Measurements from ENCODE around the gene PRSS38.

Gene PRSS38

DNA sequence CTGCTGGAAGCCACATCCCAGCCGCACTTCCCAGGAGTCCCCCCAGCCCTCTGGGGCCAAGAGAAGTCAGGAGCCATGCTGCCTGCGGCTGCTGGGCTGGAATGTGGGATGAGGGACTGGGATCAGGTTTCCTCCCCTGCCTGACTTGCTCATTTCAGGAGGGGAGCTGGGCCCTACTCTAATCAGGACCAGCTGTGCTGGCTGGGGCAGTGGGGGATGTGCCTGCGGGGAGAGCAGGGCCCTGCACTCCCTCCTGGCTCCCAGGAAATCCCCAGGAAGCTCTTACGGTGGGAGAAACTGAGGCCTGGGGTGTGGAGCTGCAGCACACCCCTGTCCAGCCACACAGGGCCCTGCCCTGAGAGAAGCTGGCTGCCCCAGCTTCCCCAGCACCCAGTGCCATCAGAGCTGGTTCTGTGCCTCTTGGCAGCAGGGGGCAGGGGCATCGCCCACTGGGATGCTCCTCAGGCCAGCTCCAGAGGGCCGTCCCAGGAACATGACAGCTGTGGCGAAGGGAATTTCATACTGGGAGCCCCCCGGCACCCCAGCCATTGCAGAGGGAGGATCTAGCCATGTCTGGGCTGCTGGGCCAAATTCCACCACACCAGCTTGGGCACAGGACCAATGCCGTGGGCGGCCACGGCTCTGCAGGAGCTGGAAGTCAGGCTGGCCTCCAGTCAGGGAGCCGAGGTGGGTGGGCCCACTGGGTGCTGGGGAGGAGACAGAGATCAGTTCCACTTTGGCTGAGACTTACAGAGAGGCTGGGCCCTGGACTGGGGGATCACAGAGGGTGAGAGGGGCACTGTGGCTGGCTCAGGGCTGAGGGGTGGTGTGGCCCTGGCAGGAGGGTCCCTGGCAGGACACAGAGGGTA, 21.3 kb upstream of the PRSS38 start:
- Histone ChIP-seq H3K27me3 (peaks cover 28% of the 10 kb centered on the region), H3K36me3 (no peaks in the 10 kb centered on the region), H3K4me1 (ENCODE audit: control insufficient read depth in 1 of 2, insufficient read depth in 1 of 2, low read depth in 1 of 2, low read length in 1 of 2) (no peaks in the 10 kb centered on the region), H3K9me3 (no peaks in the 10 kb centered on the region), H3K27ac (no peak overlapping the region), H3K4me3 (ENCODE audit: low read depth in 1 of 2, low read length in 1 of 2) (no peak overlapping the region)
- TF ChIP-seq CTCF (IDR thresholded peaks at IDR 0.05), result no peak

- no peaks in the 10 kb centered on the region for H3K9me3 ChIP-seq
- H3K27me3 ChIP-seq, result peaks cover 21% of the 10 kb centered on the region
- no peak for TF ChIP-seq CTCF (IDR thresholded peaks at IDR 0.05)
- H3K4me3 ChIP-seq (ENCODE audit: low read depth in 1 of 2, low read length in 1 of 2), result no peak overlapping the region
- no peaks in the 10 kb centered on the region for H3K4me1 ChIP-seq (ENCODE audit: control insufficient read depth in 1 of 2, insufficient read depth in 1 of 2, low read depth in 1 of 2, low read length in 1 of 2)
- no peak overlapping the region for H3K27ac ChIP-seq
- no peaks in the 10 kb centered on the region for H3K36me3 ChIP-seq
Measured at GRCh38 chr1:227794817-227795192, 20.7 kb upstream of the PRSS38 start.

- TF ChIP-seq CTCF (IDR thresholded peaks at IDR 0.05), result no peak
Measured at GRCh38 chr1:227795732-227796131, 19.7 kb upstream of the PRSS38 start.

GRCh38 chr1:227796359-227796915, 19.0 kb upstream of the PRSS38 start:
- no peaks in the 10 kb centered on the region for H3K4me1 ChIP-seq (ENCODE audit: control insufficient read depth in 1 of 2, insufficient read depth in 1 of 2, low read depth in 1 of 2, low read length in 1 of 2)
- peaks cover 5% of the 10 kb centered on the region for H3K27me3 ChIP-seq
- no peak overlapping the region for H3K4me3 ChIP-seq (ENCODE audit: low read depth in 1 of 2, low read length in 1 of 2)
- H3K36me3 ChIP-seq, result no peaks in the 10 kb centered on the region
- H3K9me3 ChIP-seq, result no peaks in the 10 kb centered on the region
- no peak overlapping the region for H3K27ac ChIP-seq
- no peak for TF ChIP-seq CTCF (IDR thresholded peaks at IDR 0.05)

More at GRCh38 chr1:227795732-227796131, 19.7 kb upstream of the PRSS38 start:
- no peak overlapping the region for H3K4me3 ChIP-seq (ENCODE audit: low read depth in 1 of 2, low read length in 1 of 2)
- H3K4me1 ChIP-seq (ENCODE audit: control insufficient read depth in 1 of 2, insufficient read depth in 1 of 2, low read depth in 1 of 2, low read length in 1 of 2), result no peaks in the 10 kb centered on the region
- H3K36me3 ChIP-seq, result no peaks in the 10 kb centered on the region
- H3K27me3 ChIP-seq, result peaks cover 12% of the 10 kb centered on the region
- no peak overlapping the region for H3K27ac ChIP-seq
- H3K9me3 ChIP-seq, result no peaks in the 10 kb centered on the region

DNA sequence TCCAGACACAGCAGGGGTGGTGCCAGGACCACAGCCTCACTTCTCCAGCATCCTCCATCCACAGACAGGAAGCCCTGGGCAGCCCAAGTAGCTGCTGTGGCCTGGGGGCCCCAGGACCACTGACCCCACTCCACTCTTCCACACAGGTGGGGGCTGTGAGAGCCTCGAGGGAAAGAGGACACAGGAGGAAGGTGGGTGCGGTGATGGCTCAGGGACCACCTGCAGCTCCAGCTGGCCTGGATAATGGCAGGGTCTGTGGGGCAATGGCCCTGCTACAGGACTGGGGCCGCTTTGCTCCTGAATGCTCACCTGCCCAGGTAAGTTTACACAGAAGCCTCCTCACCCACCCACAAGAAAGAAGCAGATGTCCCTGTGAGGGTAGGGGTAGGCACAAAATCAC, 18.3 kb upstream of the PRSS38 start:
- Histone ChIP-seq H3K9me3 (no peaks in the 10 kb centered on the region), H3K4me1 (ENCODE audit: control insufficient read depth in 1 of 2, insufficient read depth in 1 of 2, low read depth in 1 of 2, low read length in 1 of 2) (no peaks in the 10 kb centered on the region), H3K27me3 (peaks cover 3% of the 10 kb centered on the region), H3K4me3 (ENCODE audit: low read depth in 1 of 2, low read length in 1 of 2) (no peak overlapping the region), H3K27ac (no peak overlapping the region), H3K36me3 (no peaks in the 10 kb centered on the region)
- no peak for TF ChIP-seq CTCF (IDR thresholded peaks at IDR 0.05)
